RPMI8226 (cell line): ENCODE results near the gene MAN1A2.
"Not testable (repeated sequence)": the region's sequence is repeated elsewhere in the genome, so short reads cannot be mapped to it uniquely, and the experiment has no call there.

Experiments
- DNase-seq: peaks from one replicate; pipeline ENCODE4 v3.0.0-alpha.2; 2015

Gene MAN1A2

DNA sequence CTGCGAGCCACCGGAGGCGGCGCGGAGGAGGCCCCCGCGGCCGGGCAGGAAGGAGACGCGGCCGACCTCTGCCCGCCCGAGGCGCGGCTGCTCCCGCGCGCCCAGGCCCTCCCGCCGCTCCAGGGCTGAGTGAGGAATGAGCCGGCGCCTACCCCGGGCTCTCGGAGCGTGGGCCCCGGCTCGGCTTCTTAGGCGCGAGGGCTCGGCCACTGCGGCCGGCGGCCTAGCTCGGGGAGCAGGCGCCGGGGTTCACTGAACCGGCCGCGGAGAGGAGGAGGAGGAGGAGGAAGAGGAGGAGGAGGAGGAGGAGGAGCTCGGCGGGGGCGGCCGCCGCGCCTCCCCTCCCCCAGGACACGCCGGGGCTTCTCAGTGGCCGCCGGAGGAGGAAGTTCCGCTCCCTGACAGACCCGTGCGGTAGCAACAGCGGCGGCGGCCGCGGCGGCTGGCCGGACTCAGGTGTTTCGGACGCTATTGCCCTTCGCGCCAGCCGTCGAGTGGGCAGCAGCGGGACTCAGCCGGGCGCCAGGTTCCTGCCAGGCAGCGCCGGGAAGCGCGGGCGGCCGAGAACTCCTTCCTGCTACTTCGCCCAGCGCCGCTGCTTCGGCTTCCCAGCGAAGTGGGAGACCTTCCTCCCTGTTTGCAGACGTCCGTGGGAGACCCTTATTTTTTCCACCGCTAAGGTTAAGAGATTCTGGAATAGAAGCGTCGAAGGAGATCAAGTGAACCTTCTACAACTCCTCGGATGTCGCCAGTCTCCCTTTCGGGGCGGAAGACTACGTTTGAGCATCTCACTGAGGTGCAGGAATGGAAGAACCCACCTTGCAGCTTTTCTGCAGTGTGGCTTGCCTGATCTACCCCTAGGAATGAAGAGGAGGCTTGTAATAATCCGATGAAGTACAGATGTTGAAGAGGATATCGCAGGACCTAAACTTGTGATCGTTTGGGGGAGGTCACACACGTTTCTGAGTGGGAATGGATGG lies at the start of gene MAN1A2:
TSS of gene MAN1A2 (plus strand) at position 404 of the 980 bp plus-strand sequence. CDS start 735 bp downstream, outside the sequence.
- peak; percentile 86 for DNase-seq

DNA sequence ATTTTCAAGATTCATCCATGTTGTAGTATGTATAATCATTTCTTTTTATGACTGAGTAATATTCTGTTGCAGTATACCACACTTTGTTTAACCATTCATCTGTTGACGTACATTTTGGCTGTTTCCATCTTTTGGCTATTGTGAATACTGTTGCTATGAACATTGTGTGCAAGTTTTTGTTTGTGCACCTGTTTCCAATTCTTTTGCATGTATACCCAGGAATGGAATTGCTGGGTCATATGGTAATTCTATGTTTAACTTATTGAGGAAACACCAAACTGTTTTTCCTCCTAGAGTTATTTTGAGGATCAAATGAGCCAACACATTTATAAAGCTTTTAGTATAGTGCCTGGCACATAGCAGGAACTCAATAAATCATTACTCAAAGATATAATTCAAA lies 49.2 kb upstream of the MAN1A2 start:
- no peak for DNase-seq

DNA sequence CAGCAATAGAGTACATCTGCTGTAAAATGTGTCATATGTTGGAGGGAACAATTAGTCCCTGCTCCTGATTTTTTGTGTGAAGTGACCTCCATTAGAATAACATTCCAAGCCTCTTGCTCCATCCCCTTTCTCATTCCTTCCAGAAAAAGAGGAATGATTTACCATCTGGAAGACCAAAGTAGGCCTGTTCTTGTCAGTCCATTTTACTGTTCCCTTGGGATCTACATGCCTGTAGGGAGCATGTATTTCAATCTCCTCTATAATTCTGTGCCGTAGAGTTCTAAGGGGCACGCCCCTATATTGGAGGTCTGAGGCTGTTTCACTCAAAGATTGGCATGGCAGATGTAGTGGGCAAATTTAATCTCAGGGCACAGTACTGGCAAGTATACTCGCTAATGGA lies 48.8 kb upstream of the MAN1A2 start:
- DNase-seq, result no peak

DNA sequence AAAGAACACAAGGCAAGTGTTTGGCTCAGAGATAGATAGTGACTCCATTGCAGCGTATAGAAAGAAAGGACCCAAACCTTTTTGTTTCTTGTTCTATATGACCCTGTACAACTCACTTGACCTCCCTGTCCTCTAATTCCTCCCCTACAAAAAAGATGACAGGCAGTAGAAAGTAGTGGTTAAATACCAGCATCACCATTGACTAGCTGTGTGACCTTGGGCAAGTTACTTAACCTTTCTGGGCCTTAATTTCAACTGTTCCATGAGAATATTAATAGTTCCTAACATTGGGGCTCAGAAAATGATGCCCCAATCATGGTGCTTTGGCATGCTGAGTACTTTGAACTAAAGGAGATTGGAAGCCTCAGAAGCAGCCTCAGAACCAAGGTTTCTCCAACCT lies 46.7 kb upstream of the MAN1A2 start:
- DNase-seq, result no peak

DNA sequence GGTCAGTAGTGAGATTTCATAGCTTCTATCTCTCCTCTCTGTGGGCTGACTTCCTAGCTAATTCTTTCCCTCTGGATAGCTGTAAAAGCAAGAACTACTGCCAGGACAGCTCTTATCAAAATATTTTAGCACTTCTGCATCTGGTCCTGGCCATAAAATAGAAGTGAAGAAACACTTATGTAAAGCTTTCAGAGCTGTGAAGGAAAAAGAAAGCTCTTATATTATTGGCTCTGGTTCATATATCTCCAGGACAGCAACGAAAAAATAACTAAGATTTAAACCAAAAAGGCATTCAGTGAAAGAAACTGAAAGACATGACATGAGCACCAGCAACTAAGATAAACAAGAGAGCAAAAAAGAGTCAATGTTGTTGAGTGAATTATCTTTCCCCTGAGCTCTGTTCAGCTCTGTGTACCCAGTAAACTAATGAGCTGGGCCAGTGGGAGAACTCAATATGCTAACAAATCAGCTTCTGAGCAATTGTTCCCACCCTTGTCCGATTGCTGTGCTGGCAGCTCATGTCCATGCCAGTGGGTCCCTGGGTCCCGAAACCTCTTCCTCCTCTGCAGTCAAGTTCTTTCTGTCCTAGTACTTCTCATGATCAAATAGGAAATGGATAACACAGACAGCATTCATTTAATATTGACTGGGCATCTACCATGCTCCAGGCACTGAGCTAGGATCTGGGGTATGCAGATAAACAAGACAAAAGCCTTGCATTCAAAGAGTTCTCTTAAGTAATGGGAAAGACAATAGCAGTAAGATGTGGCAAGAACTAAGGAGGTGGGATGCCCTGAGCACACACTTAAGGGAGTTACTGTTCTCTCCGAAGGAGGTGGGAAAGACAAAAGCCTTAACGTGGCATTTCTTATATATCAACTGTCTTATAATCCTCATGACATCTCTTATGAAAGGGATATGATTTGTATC lies 45.3 kb upstream of the MAN1A2 start:
- DNase-seq, result no peak

DNA sequence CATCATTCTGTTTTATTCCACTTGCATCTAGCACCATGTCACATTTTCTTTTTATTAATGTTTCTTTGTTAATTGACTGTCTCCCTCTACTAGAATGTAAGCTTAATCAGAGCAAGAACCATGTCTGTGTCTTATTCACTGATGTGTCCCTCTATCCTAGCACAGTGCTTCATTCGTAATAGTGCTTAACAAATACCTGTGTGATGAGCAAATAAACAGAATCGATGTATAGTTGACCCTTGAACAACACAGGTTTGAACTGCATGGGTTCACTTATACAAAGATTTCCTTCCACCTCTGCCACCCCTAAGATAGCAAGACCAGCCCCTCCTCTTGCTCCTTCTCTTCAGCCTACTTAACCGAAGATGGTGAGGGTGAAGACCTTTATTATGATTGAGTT lies 42.9 kb upstream of the MAN1A2 start:
- no peak for DNase-seq

DNA sequence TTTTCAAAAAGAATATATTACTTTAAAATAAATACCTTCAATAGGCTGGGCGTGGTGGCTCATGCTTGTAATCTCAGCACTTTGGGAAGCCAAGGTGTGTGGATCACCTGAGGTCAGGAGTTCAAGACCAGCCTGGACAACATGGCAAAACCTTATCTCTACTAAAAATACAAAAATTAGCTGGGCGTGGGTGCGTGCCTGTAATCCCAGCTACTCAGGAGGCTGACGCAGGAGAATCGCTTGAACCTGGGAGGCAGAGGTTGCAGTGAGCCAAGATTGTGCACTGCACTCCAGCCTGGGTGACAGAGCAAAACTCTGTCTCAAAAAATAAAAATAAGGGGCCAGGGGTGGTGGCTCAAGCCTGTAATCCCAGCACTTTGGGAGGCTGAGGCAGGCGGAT lies 41.2 kb upstream of the MAN1A2 start:
- not testable (repeated sequence) for DNase-seq

DNA sequence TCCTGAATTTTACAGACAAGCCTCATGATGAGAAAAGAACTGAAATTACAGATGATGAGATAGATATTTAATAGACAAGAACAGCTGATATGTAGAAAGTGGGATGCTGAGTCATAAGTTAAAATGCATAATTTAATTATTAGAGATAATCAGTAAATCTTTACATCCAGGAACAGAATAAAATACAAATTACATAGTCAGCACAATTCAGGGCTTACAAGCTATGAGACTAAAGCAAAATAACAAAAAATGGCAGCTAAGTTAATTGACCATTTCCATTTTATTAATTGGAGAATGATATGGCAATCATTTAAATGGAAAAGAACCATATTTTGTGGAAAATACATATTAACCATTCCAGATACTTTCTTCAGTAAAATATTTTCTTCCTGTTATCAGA lies 40.2 kb upstream of the MAN1A2 start:
- DNase-seq, result no peak

DNA sequence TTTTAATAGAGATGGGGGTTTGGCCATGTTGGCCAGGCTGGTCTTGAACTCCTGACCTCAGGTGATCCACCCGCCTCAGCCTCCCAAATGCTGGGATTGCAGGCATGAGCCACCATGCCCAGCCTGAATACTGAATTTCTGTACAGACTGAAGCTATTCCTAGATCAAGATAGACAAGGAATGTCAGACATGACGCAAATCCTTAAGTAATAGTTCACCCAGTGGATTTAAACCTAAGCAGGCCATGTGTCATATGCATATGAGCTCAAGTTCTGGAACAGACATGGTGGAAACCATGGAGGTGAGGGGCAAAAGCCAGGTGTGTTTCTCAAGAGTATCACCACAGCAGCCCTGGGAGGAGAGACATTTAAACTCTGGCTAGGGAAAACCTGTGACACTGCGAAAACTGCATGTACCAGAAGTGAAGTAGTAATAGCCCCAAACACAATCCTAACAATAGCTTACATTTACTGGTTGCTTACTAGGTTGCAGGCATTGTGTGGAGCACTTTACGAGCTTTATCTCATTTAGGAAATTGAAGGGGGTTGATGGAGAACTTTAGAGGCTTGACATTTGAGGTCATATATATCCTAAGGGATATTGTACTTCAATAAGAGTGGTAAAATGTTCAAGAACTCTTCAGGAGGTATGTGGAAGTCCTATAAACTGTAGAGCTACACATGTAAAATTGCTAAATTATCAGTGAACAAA lies 31.7 kb upstream of the MAN1A2 start:
- DNase-seq, result no peak

DNA sequence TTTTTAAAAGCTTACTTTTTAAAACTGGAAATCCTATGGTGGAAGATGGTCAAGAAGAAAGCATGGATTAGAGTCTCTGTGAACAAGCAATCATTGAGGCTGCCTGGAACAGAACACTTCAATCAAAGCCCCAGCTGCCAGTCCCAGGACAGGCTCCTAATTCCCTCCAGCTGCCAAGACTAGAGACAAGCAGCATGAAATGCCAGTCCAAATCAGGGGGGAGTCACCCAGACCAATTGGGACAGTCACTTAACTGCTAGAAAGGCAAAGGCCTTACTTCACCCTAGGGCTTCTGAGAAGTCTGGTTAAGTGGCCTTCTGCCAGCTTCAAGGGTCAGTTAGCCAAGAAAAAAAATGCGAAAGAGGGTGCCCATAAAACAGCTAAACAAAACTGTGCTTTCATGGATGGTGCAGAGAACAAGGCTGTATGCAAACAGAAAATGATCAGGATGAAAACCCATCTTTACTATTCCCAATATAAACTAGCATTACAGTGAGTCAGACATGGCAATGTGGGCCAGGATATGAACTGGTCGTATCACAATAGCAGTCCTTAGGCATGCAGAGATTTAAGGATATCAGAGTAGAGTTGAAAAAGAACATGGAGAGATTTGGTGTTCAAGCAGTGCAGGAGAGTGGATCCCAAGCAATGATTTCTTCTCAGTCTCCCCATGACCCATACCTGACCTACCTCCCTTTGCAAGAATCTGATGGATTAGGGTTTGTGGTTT lies 31.0 kb upstream of the MAN1A2 start:
- DNase-seq, result no peak

DNA sequence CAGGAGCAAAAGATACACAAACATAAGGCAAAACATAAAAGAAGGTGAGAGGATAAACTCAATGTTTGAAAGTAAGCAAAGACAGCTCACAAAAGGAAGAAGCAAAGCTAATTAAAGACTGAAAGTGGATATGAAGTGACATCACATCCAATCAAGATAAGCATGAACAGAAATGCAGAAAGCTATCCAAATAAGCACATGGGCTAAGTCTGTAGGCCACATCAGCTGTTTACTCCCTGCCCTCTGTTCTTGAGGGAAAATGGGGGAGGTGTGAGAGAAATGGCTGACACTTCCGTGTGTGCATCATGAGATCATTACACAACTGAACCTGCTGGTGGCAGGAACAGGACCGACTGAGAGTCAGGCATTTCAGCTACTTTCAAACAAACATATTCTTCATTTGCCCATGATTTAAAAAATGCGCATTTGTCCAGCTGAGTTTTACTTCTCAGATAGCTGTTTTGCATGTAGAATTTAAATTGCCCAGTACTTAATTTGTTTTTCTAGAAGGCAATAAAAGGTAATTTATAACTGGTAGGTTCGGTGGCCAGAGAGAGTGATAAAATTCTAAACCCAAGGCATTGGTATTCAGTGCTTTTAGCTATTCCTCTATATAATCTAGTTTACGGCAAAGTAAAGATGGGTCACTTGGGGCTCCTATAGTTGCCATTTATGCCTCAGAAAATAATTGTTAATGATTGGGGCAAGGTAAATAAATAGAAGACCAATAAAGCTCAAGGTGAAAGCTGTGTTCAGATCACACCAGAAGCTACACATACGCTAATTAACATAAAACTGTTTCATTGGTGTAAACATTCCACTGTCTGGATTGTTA lies 27.2 kb upstream of the MAN1A2 start:
- DNase-seq, result peak; percentile 49

DNA sequence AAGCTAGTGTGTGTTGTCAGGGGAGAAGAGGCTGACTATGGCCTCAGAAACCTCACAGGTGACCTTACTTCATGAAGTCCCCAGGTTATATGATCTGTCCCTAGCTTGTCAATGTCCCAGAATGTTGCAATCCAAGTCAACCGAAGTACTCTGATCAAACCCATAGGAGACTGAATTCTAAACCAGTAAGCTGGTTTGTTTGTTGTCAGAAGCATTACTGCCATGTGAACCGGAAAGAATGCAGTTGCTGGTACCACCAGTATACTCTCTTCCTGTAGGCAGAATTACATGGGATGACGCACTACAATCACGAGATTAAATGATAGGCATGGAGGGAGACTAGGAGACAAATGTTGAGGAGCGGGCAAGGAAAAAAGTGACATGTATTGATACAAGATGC lies 26.1 kb upstream of the MAN1A2 start:
- DNase-seq, result no peak

DNA sequence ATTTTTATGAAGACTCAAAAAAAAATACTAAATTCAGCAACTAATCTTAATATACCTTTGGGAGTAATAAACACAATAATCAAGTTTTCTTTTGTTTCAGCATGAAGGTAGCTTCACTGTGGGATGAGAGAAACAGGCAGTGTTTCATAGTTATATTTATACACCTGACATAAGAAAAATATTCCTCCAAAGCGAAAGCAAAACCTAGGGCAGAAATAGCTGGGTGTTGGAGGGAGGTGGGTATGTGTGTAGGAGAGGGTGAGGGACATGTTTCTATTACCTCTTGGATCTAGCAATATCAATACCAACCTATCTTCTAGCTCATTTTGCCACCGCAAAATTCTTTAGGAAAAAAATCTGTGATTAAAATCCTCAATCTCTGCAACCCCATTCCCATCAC lies 24.9 kb upstream of the MAN1A2 start:
- peak; percentile 30 for DNase-seq

DNA sequence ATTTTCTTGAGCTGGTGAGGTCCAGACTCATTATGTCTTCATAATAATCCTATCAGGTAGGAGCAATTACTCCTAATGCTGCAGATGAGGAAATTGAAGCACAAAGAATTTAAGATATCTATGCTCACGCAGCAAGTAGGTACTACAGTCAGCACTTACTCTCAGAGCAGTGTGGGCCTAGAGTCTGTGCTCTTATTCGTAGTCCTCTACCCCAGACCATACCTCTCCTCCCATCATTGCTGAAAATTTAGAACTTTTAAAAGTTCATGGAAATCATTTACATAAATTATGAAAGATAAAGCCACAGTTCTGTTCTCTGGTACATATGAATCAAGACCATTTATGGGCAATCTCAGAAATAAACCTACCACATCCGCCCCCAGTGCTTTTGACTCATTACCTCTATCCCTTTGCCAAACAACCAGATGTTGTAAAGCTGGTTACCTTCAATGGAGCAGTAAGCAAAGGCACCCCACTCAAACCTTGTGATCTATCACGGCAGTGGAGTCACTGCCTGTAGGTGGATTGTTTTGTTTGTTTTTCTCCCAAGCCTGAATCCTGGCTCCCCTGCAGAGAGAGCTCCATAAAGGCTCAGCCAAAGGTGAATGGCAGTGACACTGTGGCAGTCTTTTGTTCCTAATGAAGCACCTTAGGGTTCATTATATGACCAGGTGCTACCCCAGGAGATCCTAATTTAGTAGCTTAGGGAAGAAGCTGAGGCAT lies 20.9 kb upstream of the MAN1A2 start:
- no peak for DNase-seq

DNA sequence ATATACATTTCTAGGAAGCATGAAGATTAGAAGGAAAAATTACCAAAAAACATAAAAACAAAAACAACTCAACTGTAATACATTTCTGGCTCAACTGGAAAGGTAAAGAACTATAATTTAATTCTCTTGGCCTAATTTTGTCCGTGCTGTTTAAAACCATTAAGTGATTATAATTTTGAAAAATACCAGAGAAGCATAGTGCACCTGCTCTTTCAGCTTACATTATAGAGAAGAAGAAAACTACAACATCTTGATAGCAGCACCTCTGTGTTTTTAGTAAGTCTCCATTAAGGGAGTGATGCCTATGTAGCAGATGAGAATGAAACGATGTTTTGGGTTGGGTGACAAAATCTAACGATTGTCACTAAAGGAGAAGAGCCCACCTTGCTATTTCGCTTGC lies 19.3 kb upstream of the MAN1A2 start:
- no peak for DNase-seq

DNA sequence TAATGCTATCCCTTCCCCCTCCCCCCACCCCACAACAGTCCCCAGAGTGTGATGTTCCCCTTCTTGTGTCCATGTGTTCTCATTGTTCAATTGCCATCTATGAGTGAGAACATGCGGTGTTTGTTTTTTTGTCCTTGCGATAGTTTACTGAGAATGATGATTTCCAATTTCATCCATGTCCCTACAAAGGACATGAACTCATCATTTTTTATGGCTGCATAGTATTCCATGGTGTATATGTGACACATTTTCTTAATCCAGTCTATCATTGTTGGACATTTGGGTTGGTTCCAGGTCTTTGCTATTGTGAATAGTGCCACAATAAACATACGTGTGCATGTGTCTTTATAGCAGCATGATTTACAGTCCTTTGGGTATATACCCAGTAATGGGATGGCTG lies 14.6 kb upstream of the MAN1A2 start:
- DNase-seq, result not testable (repeated sequence)

DNA sequence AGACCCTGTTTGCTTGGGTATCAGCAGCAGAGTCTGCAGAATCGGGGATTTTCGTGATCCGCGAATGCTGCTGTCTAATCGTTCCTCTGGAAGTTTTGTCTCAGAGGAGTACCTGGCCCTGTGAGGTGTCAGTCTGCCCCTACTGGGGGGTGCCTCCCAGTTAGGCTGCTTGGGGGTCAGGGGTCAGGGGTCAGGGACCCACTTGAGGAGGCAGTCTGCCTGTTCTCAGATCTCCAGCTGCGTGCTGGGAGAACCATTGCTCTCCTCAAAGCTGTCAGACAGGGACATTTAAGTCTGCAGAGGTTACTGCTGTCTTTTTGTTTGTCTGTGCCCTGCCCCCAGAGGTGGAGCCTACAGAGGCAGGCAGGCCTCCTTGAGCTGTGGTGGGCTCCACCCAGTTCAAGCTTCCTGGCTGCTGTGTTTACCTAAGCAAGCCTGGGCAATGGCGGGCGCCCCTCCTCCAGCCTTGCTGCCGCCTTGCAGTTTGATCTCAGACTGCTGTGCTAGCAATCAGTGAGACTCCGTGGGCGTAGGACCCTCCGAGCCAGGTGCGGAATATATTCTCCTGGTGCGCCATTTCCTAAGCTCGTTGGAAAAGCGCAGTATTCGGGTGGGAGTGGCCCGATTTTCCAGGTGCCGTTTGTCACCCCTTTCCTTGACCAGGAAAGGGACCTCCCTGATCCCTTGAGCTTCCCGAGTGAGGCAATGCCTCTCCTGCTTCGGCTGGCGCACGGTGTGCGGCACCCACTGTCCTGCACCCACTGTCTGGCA lies 9.2 kb upstream of the MAN1A2 start:
- not testable (repeated sequence) for DNase-seq

DNA sequence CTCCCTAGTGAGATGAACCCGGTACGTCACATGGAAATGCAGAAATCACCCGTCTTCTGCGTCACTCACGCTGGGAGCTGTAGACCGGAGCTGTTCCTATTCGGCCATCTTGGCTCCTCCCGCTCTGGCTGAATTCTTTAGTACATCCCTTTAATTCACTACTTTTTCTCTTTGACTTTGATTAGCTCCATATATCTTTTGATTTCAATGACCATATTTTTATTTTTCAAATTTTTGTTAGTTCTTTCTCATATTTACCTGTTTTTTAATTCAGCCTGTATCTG lies 8.7 kb upstream of the MAN1A2 start:
- DNase-seq, result not testable (repeated sequence)

DNA sequence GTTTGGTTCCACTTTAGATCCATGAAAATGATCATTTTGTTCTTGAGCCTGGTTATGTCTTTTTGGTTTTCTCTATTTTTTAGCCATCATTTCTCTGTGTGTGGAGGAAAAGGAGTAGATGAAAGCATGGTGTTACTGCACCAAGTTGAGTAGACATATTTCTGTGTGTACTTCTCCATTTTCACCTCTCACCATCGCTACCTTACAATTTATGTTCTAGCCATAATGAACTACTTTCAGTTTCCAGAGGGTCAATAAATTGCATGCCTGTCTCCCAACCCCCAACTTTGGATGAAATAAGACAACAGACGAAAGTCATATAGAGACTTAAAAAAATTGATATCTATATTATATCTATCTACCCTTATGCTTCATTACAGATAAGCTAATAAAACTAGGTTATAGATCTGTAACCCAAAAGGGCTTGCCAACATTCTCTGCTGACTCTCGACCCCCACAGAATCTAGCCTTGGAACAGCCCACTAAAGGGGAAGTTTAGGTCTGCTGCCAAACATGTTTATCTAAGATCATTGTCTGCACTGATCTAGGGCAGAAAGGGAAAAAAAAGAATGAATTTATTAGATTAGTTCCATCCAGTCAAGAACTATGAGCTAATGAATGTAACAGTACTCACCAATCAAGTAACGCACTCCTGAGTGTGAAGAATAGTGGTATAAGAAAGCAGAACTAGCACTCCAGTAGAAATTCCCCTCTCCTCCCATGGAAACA lies 7.5 kb upstream of the MAN1A2 start:
- no peak for DNase-seq
